Peyer's patch (tissue), 4 donors: Measurements from ENCODE around the gene NPTN. TPM values are rescaled to one million over a fixed set of nuclear protein-coding genes. Genes with fewer than 3 reads are reported as not detected.

Experiments used
- DNase-seq, 3 donors: peaks; one replicate each; pipeline ENCODE4 v3.0.0-alpha.2; 2017 to 2019
- H3K27ac ChIP-seq, 4 donors: fragments of 200-600 bp; sonication (generic); one replicate each; pipeline ENCODE4 v1.5.1; 2016 to 2019
- H3K27me3 ChIP-seq, 2 donors: fragments of 200-600 bp; sonication (generic); one replicate each; pipeline ENCODE4 v1.5.1; 2019
- H3K36me3 ChIP-seq, 3 donors: fragments of 200-600 bp; sonication (generic); one replicate each; pipeline ENCODE4 v1.5.1; 2016 to 2019
- H3K4me1 ChIP-seq, 4 donors: fragments of 200-600 bp; sonication (generic); one replicate each; pipeline ENCODE4 v1.5.1; 2016 to 2019
- H3K4me3 ChIP-seq, 4 donors: fragments of 200-600 bp; sonication (generic); 1 replicate in 3 of 4; 2 replicates in 1 of 4; pipeline ENCODE4 v1.5.1; 2016 to 2019; ENCODE audit warnings: mild to moderate bottlenecking in 1 of 4
- H3K9me3 ChIP-seq, 4 donors: fragments of 200-600 bp; sonication (generic); one replicate each; pipeline ENCODE4 v1.5.1; 2016 to 2019; ENCODE audit warnings: mild to moderate bottlenecking in 1 of 4
- CTCF ChIP-seq, 6 experiments: fragments of 450-650 bp in 4 of 6; fragments of 200-600 bp in 2 of 6; sonication (generic) in 1 of 6; IDR thresholded peaks; one replicate each; pipeline ENCODE4 v1.5.1; 2017 to 2019; ENCODE audit warnings: antibody characterized with exemption in 6 of 6, mild to moderate bottlenecking in 3 of 6, moderate library complexity in 1 of 6
- POLR2A ChIP-seq, 2 donors: fragments of 450-650 bp; IDR thresholded peaks; one replicate each; pipeline ENCODE4 v1.5.1; 2017; ENCODE audit warnings: antibody characterized with exemption in 2 of 2, mild to moderate bottlenecking in 2 of 2, moderate library complexity in 2 of 2
- total RNA-seq, 4 donors: library from RNA; depleted of rRNA; stranded (reverse); fragments of >200 nt; gene quantifications; one replicate each; pipeline ENCODE4 v1.1.0, GENCODE V29; 2016

NPTN gene
- total RNA-seq, 4 donors from 2014 or later: 66.0 to 173 (median 133) TPM

- Histone ChIP-seq H3K9me3 (no peaks in the 10 kb centered on the region), H3K4me1 (peaks cover 0 to under 1% (median 0%) of the 10 kb centered on the region in 4 donors), H3K4me3 (no peak overlapping the region), H3K27me3 (no peaks in the 10 kb centered on the region), H3K27ac (no peak overlapping the region), H3K36me3 (peaks cover 0 to 50% (median 0%) of the 10 kb centered on the region in 3 donors)
- no peak for TF ChIP-seq CTCF (IDR thresholded peaks at IDR 0.05)
- no peak for TF ChIP-seq POLR2A (IDR thresholded peaks at IDR 0.05)
- no peak for DNase-seq
Measured at GRCh38 chr15:73590263-73590662, 42.9 kb downstream of the NPTN start.

GRCh38 chr15:73589766-73590165 lies 43.4 kb downstream of the NPTN start:
- Histone ChIP-seq H3K27me3 (no peaks in the 10 kb centered on the region), H3K36me3 (peaks cover 0 to 55% (median 0%) of the 10 kb centered on the region in 3 donors), H3K4me3 (no peak overlapping the region), H3K9me3 (no peaks in the 10 kb centered on the region), H3K4me1 (peaks cover 0 to 6% (median 0%) of the 10 kb centered on the region in 4 donors), H3K27ac (no peak overlapping the region)
- DNase-seq: no peak
- TF ChIP-seq CTCF (IDR thresholded peaks at IDR 0.05) (no peak), POLR2A (IDR thresholded peaks at IDR 0.05) (no peak)

GRCh38 chr15:73585871-73586654 lies 47.1 kb downstream of the NPTN start:
- TF ChIP-seq POLR2A (IDR thresholded peaks at IDR 0.05): no peak
- no peak for TF ChIP-seq CTCF (IDR thresholded peaks at IDR 0.05)
- no peaks in the 10 kb centered on the region for H3K9me3 ChIP-seq
- DNase-seq: no peak
- H3K27me3 ChIP-seq: no peaks in the 10 kb centered on the region
- peaks cover 0 to 82% (median 0%) of the 10 kb centered on the region in 3 donors for H3K36me3 ChIP-seq
- peak overlapping the region in 1 of 4 donors; percentile 15 for H3K27ac ChIP-seq
- peaks cover 0 to 7% (median 0%) of the 10 kb centered on the region in 4 donors for H3K4me1 ChIP-seq
- no peak overlapping the region for H3K4me3 ChIP-seq

GRCh38 chr15:73584699-73585420 lies 48.3 kb downstream of the NPTN start:
- H3K27me3 ChIP-seq: no peaks in the 10 kb centered on the region
- H3K27ac ChIP-seq: no peak overlapping the region
- no peak overlapping the region for H3K4me3 ChIP-seq
- no peaks in the 10 kb centered on the region for H3K9me3 ChIP-seq
- TF ChIP-seq CTCF (IDR thresholded peaks at IDR 0.05) (no peak), POLR2A (IDR thresholded peaks at IDR 0.05) (no peak)
- DNase-seq: no peak
- H3K36me3 ChIP-seq: peaks cover 0 to 78% (median 0%) of the 10 kb centered on the region in 3 donors
- peaks cover 0 to 7% (median 0%) of the 10 kb centered on the region in 4 donors for H3K4me1 ChIP-seq

- no peak overlapping the region for H3K4me3 ChIP-seq
- no peaks in the 10 kb centered on the region for H3K27me3 ChIP-seq
- H3K9me3 ChIP-seq: no peaks in the 10 kb centered on the region
- H3K27ac ChIP-seq: no peak overlapping the region
- DNase-seq: no peak
- peaks cover 0 to 10% (median 0%) of the 10 kb centered on the region in 4 donors for H3K4me1 ChIP-seq
- peaks cover 0 to 66% (median 0%) of the 10 kb centered on the region in 3 donors for H3K36me3 ChIP-seq
- TF ChIP-seq POLR2A (IDR thresholded peaks at IDR 0.05): no peak
Measured at GRCh38 chr15:73583544-73583943, 49.6 kb downstream of the NPTN start.
